ENCODE measurements around the gene MARCHF3.

Gene MARCHF3

GRCh38 chr5:127070243-127070642 is 39.9 kb upstream of the MARCHF3 start:
- no peaks in the 10 kb centered on the region for H3K9me2 ChIP-seq (ENCODE audit: low read depth, low read length)
- no peaks in the 10 kb centered on the region for H3F3A ChIP-seq (ENCODE audit: insufficient read depth, low read length)
- H4K20me1 ChIP-seq (ENCODE audit: insufficient read depth, low read length) = no peaks in the 10 kb centered on the region
- no peak overlapping the region for H3K4me2 ChIP-seq (ENCODE audit: low read length)
- H3K9ac ChIP-seq (ENCODE audit: low read length) = no peak overlapping the region
- H3K27me3 ChIP-seq (ENCODE audit: insufficient read depth, low read length) = no peaks in the 10 kb centered on the region
- H3K9me3 ChIP-seq (ENCODE audit: low read length) = no peaks in the 10 kb centered on the region
- H2AFZ ChIP-seq (ENCODE audit: low read length) = no peak overlapping the region
- no peak for TF ChIP-seq EZH2 (IDR thresholded peaks at IDR 0.05; ENCODE audit: borderline replicate concordance, low read length)
- TF ChIP-seq, protein P1, sequence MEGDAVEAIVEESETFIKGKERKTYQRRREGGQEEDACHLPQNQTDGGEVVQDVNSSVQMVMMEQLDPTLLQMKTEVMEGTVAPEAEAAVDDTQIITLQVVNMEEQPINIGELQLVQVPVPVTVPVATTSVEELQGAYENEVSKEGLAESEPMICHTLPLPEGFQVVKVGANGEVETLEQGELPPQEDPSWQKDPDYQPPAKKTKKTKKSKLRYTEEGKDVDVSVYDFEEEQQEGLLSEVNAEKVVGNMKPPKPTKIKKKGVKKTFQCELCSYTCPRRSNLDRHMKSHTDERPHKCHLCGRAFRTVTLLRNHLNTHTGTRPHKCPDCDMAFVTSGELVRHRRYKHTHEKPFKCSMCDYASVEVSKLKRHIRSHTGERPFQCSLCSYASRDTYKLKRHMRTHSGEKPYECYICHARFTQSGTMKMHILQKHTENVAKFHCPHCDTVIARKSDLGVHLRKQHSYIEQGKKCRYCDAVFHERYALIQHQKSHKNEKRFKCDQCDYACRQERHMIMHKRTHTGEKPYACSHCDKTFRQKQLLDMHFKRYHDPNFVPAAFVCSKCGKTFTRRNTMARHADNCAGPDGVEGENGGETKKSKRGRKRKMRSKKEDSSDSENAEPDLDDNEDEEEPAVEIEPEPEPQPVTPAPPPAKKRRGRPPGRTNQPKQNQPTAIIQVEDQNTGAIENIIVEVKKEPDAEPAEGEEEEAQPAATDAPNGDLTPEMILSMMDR (IDR thresholded peaks at IDR 0.05; ENCODE audit: low read length) = no peak
- H3K36me3 ChIP-seq (ENCODE audit: insufficient read depth, low read length) = peaks cover 27% of the 10 kb centered on the region
- no peak overlapping the region for H3K27ac ChIP-seq (ENCODE audit: low read depth, low read length, poor library complexity, severe bottlenecking)
- H3K79me2 ChIP-seq (ENCODE audit: insufficient read depth, low read length) = no peaks in the 10 kb centered on the region
- H3K4me3 ChIP-seq (ENCODE audit: low read depth, low read length, poor library complexity, severe bottlenecking) = no peak overlapping the region
- H3K4me1 ChIP-seq (ENCODE audit: insufficient read depth, low read length, severe bottlenecking) = peaks cover 14% of the 10 kb centered on the region

- H3K9ac ChIP-seq (ENCODE audit: low read length) = no peak overlapping the region
- H3K4me2 ChIP-seq (ENCODE audit: low read length) = no peak overlapping the region
- H3K9me3 ChIP-seq (ENCODE audit: low read length) = no peaks in the 10 kb centered on the region
- H3F3A ChIP-seq (ENCODE audit: insufficient read depth, low read length) = no peaks in the 10 kb centered on the region
- no peaks in the 10 kb centered on the region for H3K9me2 ChIP-seq (ENCODE audit: low read depth, low read length)
- H3K79me2 ChIP-seq (ENCODE audit: insufficient read depth, low read length) = no peaks in the 10 kb centered on the region
- peaks cover 32% of the 10 kb centered on the region for H3K36me3 ChIP-seq (ENCODE audit: insufficient read depth, low read length)
- no peak for TF ChIP-seq EZH2 (IDR thresholded peaks at IDR 0.05; ENCODE audit: borderline replicate concordance, low read length)
- TF ChIP-seq, protein P1 (IDR thresholded peaks at IDR 0.05; ENCODE audit: low read length) = no peak
- H3K4me1 ChIP-seq (ENCODE audit: insufficient read depth, low read length, severe bottlenecking) = peaks cover 13% of the 10 kb centered on the region
- H3K27me3 ChIP-seq (ENCODE audit: insufficient read depth, low read length) = no peaks in the 10 kb centered on the region
- no peak overlapping the region for H3K4me3 ChIP-seq (ENCODE audit: low read depth, low read length, poor library complexity, severe bottlenecking)
- no peaks in the 10 kb centered on the region for H4K20me1 ChIP-seq (ENCODE audit: insufficient read depth, low read length)
- H2AFZ ChIP-seq (ENCODE audit: low read length) = no peak overlapping the region
- H3K27ac ChIP-seq (ENCODE audit: low read depth, low read length, poor library complexity, severe bottlenecking) = no peak overlapping the region
These were observed 38.3 kb upstream of the MARCHF3 start for GRCh38 chr5:127068493-127069214.

DNA sequence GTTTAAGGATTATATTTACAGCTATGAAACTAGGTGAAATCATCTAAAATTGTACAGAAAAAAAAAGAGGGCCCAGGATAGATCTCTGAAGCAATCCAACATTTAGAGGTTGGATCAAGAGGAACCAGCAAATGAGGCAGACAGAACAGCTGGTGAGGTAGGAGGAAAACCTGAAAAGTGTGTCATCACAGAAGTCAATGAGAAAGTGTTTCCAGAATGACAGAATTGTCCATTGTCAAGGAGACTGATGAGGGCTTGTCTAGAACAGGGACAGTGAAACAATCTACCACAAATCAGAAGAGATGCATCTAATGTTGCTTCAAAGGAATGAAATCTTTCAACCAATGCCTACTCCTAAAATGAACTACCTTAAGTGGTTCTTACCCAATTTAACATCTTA is 36.4 kb upstream of the MARCHF3 start:
- Histone ChIP-seq H3K4me3 (ENCODE audit: low read depth, low read length, poor library complexity, severe bottlenecking) (no peak overlapping the region), H3F3A (ENCODE audit: insufficient read depth, low read length) (no peaks in the 10 kb centered on the region), H3K36me3 (ENCODE audit: insufficient read depth, low read length) (peaks cover 32% of the 10 kb centered on the region), H2AFZ (ENCODE audit: low read length) (no peak overlapping the region), H3K4me2 (ENCODE audit: low read length) (no peak overlapping the region), H3K79me2 (ENCODE audit: insufficient read depth, low read length) (no peaks in the 10 kb centered on the region), H4K20me1 (ENCODE audit: insufficient read depth, low read length) (no peaks in the 10 kb centered on the region), H3K9me3 (ENCODE audit: low read length) (no peaks in the 10 kb centered on the region), H3K9me2 (ENCODE audit: low read depth, low read length) (no peaks in the 10 kb centered on the region), H3K9ac (ENCODE audit: low read length) (no peak overlapping the region), H3K27me3 (ENCODE audit: insufficient read depth, low read length) (no peaks in the 10 kb centered on the region), H3K4me1 (ENCODE audit: insufficient read depth, low read length, severe bottlenecking) (no peaks in the 10 kb centered on the region), H3K27ac (ENCODE audit: low read depth, low read length, poor library complexity, severe bottlenecking) (no peak overlapping the region)
- TF ChIP-seq EZH2 (IDR thresholded peaks at IDR 0.05; ENCODE audit: borderline replicate concordance, low read length) = no peak
- TF ChIP-seq, protein P1 (IDR thresholded peaks at IDR 0.05; ENCODE audit: low read length) = no peak

All from OCI-LY1 (cell line).